Activated T-cell treated with anti-CD3 and anti-CD28 coated beads, Interleukin-2, amount 50 U/mL, for 72 hours (primary cell): Measurements from ENCODE around the gene SH3BP5. TPM values are rescaled to one million over a fixed set of nuclear protein-coding genes. Genes with fewer than 3 reads are reported as not detected.
"Not testable (repeated sequence)": the region's sequence is repeated elsewhere in the genome, so short reads cannot be mapped to it uniquely, and the experiment has no call there.

Source experiments
- ATAC-seq, 2 donors: fragments of 150-1000 bp; cut with Tn5 transposase; replicated peaks in 1 of 2; 2 replicates each; pipeline ENCODE4 v1.10.0; 2021; ENCODE audit warnings: moderate library complexity in 2 of 2, mild to moderate bottlenecking in 1 of 2
- DNase-seq, 2 donors: peaks; one replicate each; pipeline ENCODE4 v3.0.0; 2021 to 2022; ENCODE audit warnings: mixed read lengths in 1 of 2
- H3K27ac Mint-ChIP-seq: one replicate; pipeline ENCODE4 v1.8.0; 2022; ENCODE audit warnings: mild to moderate bottlenecking, moderate library complexity, mixed read lengths
- H3K27me3 Mint-ChIP-seq: one replicate; pipeline ENCODE4 v1.8.0; 2022; ENCODE audit warnings: low read depth, mixed read lengths
- H3K36me3 Mint-ChIP-seq, 2 donors: one replicate each; pipeline ENCODE4 v1.8.0; 2022; ENCODE audit warnings: mixed read lengths in 2 of 2, mild to moderate bottlenecking in 1 of 2; ENCODE audit not compliant: insufficient read depth in 2 of 2
- H3K4me1 Mint-ChIP-seq: one replicate; pipeline ENCODE4 v1.8.0; 2022; ENCODE audit warnings: low read depth, mixed read lengths
- H3K4me3 Mint-ChIP-seq, 2 donors: one replicate each; pipeline ENCODE4 v1.8.0; 2022; ENCODE audit warnings: mild to moderate bottlenecking in 2 of 2, mixed read lengths in 2 of 2, moderate library complexity in 2 of 2
- H3K9me3 Mint-ChIP-seq, 2 donors: one replicate each; pipeline ENCODE4 v1.8.0; 2022; ENCODE audit warnings: mixed read lengths in 2 of 2
- total RNA-seq, 2 donors: library from RNA; stranded (reverse); gene quantifications; one replicate each; pipeline ENCODE4 v1.2.3, GENCODE V29; 2022

The SH3BP5 gene
- 10 to 100 TPM in 1 of 2 donors, 1 to 10 TPM in 1; 7.4 to 19.6 TPM for total RNA-seq

DNA sequence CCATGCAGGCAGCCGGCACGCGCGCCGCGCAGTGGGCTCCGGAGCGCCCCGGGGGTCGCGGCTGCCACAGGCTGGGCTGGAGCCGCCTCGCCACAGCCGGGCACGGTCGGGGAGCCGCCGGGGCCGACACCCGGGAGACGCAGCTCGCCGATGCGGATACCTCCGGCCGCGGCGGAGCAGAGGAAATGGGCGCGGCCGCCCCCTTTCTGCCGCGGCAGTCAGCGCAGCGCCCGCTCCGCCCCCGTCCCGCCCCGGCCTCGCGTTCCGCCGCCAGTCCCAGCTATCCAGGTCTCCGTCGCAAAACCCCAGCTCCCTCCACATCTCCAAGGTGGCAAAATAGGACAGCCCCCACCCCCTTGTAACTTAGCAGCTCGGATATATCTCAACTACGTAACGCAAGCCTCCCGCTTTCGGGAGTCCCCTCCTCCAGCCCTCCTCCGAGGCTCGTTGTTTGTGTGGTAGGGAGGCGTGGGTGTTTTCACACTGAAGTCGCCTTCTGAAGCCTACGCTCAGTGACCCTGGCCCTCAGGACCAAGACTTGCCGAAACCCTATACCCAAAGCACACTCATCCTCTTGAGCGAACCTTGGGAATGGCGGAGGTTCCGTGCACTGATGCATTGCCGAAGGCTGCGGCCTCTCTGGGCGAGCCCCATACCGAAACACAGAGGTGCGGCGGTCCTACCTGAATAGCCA lies at the start of gene SH3BP5:
SH3BP5 (minus strand) TSS at position 182 of the 694 bp plus-strand sequence; CDS start at position 4, 178 bp downstream.
- H3K9me3 Mint-ChIP-seq: no peaks in the 10 kb centered on the region
- H3K36me3 Mint-ChIP-seq: peaks cover 0 to 4% of the 10 kb centered on the region in 2 donors
- DNase-seq: peak; percentile 82 to 86
- peak within 1 kb of the TSS; percentile 93 to 95 for H3K4me3 Mint-ChIP-seq
- no peaks in the 10 kb centered on the region for H3K27me3 Mint-ChIP-seq
- ATAC-seq: peak; percentile 92
- peak within 1 kb of the TSS; percentile 47 for H3K27ac Mint-ChIP-seq
- peaks cover 53% of the 10 kb centered on the region for H3K4me1 Mint-ChIP-seq

DNA sequence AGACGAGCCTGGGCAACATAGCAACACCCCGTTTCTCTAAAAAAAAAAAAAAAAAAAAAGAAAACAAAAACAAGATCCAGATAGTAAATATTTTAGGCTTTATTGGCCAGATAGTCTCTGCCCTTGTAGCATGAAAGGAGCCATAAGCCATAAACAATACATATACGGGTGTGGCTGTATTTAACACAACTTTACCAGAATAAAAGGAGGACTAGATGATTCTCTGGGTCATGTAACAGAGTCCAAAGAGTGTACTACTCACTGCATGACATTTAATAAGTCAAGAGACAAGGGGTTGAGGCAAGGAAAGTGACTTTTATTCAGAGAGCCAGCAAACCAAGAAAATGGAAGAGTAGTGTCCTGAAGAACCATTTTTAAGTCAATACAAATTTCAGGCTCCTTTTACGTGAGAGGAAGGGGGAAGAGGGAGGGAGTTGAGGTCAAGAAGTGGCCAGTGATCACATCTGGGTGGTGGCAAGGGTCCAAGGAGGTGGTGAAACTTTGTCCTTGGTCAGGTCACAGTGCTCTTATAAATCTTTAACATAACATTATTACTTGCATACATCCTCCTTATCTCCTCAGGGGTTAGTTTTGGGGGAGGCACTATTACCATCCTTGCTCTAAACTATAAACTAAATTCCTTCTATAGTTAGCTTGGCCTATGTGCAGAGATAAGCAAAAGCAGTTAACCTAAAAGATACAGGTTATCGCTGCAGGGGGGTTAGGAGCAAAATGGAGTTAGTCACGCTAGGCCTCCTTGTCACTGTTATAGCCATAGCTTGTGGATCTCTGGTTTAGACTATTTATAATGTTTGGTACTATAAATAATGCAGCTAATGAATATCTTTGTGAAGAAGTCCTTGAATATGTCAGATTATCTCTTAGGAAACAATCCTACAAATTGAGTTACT lies 48.8 kb upstream of the SH3BP5 start:
- H3K36me3 Mint-ChIP-seq: peaks cover 0 to 2% of the 10 kb centered on the region in 2 donors
- ATAC-seq: no peak
- peaks cover 0 to 4% of the 10 kb centered on the region in 2 donors for H3K9me3 Mint-ChIP-seq
- no peaks in the 10 kb centered on the region for H3K27me3 Mint-ChIP-seq
- H3K4me1 Mint-ChIP-seq: peaks cover 11% of the 10 kb centered on the region
- DNase-seq: no peak
- no peak overlapping the region for H3K27ac Mint-ChIP-seq
- no peak overlapping the region for H3K4me3 Mint-ChIP-seq

DNA sequence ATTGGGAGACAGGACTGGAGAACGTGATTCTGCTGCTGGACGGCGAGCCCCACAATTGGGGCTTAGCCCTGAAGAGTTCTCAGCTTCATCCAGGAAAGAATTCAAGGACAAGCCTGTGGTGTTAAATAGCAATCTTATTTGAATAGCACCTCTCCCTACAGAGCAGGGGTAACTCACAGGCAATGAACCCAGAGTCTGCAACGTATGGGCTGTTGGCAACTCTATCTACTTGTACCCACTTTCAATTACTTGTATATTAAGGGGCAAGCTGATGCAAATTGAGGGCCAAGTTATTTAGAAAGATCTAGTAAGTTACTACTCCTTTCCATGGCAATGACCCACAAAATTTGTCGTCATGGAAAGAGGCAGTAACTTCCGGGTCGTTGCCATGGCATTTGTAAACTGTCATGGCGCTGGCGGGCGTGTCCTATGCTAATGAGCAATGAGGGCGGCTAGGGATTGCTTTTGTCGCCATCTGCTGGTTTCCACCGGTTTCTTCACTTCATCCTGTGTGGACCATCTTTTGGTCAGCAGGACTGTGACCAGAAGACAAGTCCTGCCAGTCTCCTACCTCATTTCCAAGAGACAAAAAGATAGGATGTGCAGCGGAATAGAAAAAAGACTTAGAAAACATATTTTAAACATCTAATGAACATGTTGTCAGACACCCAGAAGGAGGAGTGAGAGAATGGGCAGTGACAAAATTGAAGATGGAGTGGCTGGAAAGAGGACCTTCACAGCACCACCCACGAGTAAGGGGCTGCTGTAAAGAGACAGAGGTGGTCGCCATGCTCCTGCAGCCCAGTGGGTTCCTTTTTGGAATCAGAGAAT lies 45.8 kb upstream of the SH3BP5 start:
- H3K27ac Mint-ChIP-seq: peak overlapping the region; percentile 88
- peak; percentile 92 to 93 for DNase-seq
- H3K4me3 Mint-ChIP-seq: peak overlapping the region in 1 of 2 donors; percentile 44
- peak; percentile 96 to 98 for ATAC-seq
- no peaks in the 10 kb centered on the region for H3K9me3 Mint-ChIP-seq
- no peaks in the 10 kb centered on the region for H3K27me3 Mint-ChIP-seq
- peaks cover 11% of the 10 kb centered on the region for H3K4me1 Mint-ChIP-seq
- no peaks in the 10 kb centered on the region for H3K36me3 Mint-ChIP-seq

DNA sequence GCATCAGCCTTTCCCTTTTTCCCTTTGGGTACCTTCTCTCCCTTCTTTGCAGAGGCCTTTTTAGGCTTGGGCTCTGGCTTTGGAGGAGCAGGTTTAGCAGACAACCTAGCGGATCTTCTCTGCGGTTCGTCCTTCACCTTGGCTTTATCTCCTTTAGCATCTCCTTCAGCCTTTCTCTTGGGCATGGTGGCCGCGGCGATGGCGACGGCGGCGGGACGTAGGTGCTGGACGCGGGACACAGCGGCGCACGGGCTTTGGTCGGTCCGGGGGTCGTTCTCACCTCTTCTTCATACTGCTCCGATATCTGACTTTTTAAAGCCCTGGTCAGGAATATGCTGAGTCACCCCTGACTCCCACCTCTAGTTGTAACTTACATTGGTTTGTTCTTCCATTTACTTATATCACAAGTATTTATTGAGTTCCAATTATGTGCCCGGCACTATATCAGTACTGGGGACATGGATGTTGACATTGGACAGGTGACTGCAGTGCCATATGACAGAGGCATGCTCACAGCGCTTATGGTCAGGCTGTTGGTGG lies 43.1 kb upstream of the SH3BP5 start:
- H3K9me3 Mint-ChIP-seq: no peaks in the 10 kb centered on the region
- no peak for ATAC-seq
- no peak overlapping the region for H3K4me3 Mint-ChIP-seq
- no peaks in the 10 kb centered on the region for H3K36me3 Mint-ChIP-seq
- no peak overlapping the region for H3K27ac Mint-ChIP-seq
- H3K4me1 Mint-ChIP-seq: peaks cover 11% of the 10 kb centered on the region
- H3K27me3 Mint-ChIP-seq: peaks cover 2% of the 10 kb centered on the region
- no peak for DNase-seq

- ATAC-seq (no peak), DNase-seq (no peak)
Measured at GRCh38 chr3:15372918-15373317, 40.5 kb upstream of the SH3BP5 start.

DNA sequence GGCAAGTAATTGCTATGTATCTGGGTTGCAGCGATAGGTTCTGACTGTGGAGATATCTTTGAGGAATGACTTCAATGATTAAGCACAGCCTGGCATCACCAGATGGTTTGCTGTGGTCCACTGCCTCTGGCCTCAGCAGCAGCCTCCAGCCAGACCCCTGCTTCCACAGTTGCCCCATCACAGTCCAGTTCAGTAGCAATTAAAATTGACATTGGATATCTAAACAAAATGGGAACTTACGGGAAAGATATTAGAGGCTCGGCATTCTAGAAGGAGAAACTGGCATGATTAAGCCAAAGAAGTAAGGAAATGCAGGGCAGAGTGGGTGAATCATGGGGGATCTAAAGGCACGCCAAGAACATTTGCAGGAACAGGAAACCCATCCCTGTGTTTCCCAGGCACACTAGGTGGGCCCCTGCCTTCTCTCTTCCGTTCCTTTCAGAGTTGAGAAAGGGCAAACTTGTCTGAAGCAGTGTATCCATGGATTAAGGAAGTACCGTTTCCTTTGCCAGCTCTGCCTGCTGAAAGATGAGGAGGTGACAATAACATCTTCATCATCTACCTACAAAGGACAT lies 36.3 kb upstream of the SH3BP5 start:
- H3K27ac Mint-ChIP-seq: no peak overlapping the region
- H3K36me3 Mint-ChIP-seq: no peaks in the 10 kb centered on the region
- peaks cover 21% of the 10 kb centered on the region for H3K4me1 Mint-ChIP-seq
- no peaks in the 10 kb centered on the region for H3K9me3 Mint-ChIP-seq
- no peak for ATAC-seq
- DNase-seq: no peak
- H3K4me3 Mint-ChIP-seq: no peak overlapping the region
- peaks cover 30% of the 10 kb centered on the region for H3K27me3 Mint-ChIP-seq

More at GRCh38 chr3:15372918-15373317, 40.5 kb upstream of the SH3BP5 start:
- Mint-ChIP-seq H3K36me3 (no peaks in the 10 kb centered on the region), H3K27ac (no peak overlapping the region), H3K27me3 (peaks cover 12% of the 10 kb centered on the region), H3K4me3 (no peak overlapping the region), H3K4me1 (peaks cover 6% of the 10 kb centered on the region), H3K9me3 (no peaks in the 10 kb centered on the region)

- Mint-ChIP-seq H3K4me1 (peaks cover 30% of the 10 kb centered on the region), H3K4me3 (peak overlapping the region in 1 of 2 donors; percentile 56), H3K36me3 (no peaks in the 10 kb centered on the region), H3K9me3 (no peaks in the 10 kb centered on the region), H3K27ac (no peak overlapping the region), H3K27me3 (peaks cover 30% of the 10 kb centered on the region)
- ATAC-seq (no peak), DNase-seq (no peak)
Measured at GRCh38 chr3:15367059-15367458, 34.7 kb upstream of the SH3BP5 start.

- peaks cover 26% of the 10 kb centered on the region for H3K27me3 Mint-ChIP-seq
- not testable (repeated sequence) for H3K36me3 Mint-ChIP-seq, H3K9me3 Mint-ChIP-seq, DNase-seq, H3K27ac Mint-ChIP-seq, H3K4me3 Mint-ChIP-seq, ATAC-seq
- H3K4me1 Mint-ChIP-seq: peaks cover 52% of the 10 kb centered on the region
Measured at GRCh38 chr3:15364078-15364477, 31.7 kb upstream of the SH3BP5 start.

DNA sequence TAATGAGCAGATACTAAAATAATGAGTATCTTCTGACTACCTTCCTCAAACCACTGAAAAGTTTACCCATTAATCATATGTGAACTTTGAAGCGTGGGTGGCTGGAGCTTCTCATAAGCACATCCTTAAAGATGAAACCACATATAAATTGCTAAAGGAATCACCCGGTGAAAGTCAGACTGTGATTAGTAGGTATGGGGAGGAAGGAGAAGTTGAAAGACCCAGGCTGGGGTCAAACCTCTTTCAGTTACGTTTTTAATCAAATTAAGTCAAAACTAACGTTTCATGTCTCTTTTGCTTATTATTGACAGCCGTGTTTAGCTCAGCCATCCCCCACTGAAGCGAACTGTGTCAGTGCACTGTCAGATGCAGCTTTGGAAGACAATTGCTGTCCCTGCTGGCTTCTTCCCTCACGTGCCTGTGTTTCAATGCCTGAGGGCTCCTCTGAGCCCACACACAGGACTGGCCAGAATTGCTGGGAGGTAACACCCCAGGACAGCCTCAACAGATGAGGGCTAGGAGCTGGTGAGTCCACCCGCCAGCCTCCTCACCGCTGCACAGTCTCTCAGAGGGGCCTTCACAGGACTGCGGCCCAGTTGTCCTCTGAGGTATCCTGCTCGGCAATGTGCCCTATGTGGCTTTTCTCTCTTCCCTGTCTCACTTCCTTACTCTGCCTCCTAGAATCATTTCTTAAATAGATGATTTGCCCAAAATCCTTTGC lies 29.3 kb upstream of the SH3BP5 start:
- DNase-seq (peak; percentile 70 to 81), ATAC-seq (peak; percentile 84 to 85)
- Mint-ChIP-seq H3K4me1 (peaks cover 55% of the 10 kb centered on the region), H3K4me3 (peak overlapping the region; percentile 79 to 89), H3K27ac (peak overlapping the region; percentile 98), H3K36me3 (no peaks in the 10 kb centered on the region), H3K9me3 (no peaks in the 10 kb centered on the region), H3K27me3 (peaks cover 11% of the 10 kb centered on the region)

DNA sequence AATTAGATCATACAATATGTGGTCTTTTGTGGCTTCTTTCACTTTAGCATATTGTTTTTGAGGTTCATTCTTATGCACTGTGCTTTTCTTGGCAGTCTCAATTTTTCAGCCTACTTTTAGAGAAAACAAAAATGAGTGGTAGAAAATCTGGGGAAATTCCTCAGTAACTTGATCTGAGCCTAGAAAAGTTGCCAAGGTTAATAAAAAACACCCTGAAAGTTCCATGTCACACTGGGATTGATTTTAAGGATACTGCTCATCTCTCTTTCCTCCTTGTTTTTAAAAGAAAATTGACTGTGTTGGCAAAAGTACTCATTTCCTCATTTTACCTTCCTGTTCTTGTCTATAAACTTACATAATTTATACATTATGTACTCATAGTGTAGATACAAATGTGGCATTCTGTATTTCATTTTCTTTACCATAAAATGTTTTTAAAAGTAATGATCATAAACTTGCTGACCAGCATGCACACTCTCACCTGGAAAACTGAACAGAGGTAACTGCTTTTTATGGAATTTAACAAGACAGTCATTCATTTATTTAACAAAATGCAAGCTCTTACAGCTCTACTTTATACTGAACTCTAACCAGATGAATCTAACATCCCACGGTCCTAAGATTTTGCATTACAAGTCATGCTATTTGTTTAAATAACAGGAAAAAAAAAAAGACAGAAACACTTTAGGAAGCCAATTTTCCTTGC lies 28.6 kb upstream of the SH3BP5 start:
- DNase-seq (no peak), ATAC-seq (peak; percentile 7 to 24)
- Mint-ChIP-seq H3K4me3 (peak overlapping the region; percentile 52 to 89), H3K27ac (peak overlapping the region; percentile 98), H3K27me3 (peaks cover 7% of the 10 kb centered on the region), H3K9me3 (no peaks in the 10 kb centered on the region), H3K4me1 (peaks cover 61% of the 10 kb centered on the region), H3K36me3 (no peaks in the 10 kb centered on the region)

DNA sequence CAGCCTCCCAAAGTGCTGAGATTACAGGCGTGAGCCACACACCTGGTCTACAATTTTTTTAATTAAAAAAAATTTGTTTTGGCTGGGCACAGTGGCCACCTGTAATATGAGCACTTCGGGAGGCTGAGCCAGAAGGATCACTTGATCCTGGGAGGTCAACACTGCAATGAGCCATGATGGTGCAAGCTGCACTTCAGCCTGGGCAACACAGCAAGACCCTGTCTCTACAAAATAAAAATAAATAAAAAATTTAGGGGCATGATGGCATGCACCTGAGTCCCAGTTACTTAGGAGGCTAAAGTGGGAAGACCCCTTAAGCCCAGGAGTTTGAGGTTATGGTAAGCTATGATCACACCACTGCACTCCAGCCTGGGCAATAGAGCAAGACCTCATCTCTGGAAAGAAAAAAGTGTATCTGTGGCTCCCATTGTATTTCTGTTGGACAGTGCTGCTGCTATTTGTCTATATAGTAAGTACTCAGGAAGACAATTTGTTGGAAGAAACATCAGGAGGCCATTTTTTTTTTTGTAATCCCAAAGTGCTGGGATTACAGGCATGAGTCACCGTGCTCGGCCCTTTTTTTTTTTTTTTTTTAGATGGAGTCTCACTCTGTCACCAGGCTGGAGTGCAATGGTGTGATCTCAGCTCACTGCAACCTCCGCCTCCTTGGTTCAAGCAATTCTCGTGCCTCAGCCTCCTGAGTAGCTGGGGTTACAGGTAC lies 27.5 kb upstream of the SH3BP5 start:
- Mint-ChIP-seq H3K9me3 (no peaks in the 10 kb centered on the region), H3K4me1 (peaks cover 60% of the 10 kb centered on the region)
- DNase-seq: no peak

More for the DNA sequence above, 27.5 kb upstream of the SH3BP5 start:
- no peak overlapping the region for H3K27ac Mint-ChIP-seq
- no peaks in the 10 kb centered on the region for H3K36me3 Mint-ChIP-seq
- H3K4me3 Mint-ChIP-seq: no peak overlapping the region
- no peaks in the 10 kb centered on the region for H3K27me3 Mint-ChIP-seq
- ATAC-seq: no peak
